Measurements from ENCODE around the gene DCUN1D4.

GRCh38 chr4:51836549-51836948, 6.4 kb upstream of the DCUN1D4 start:
- TF ChIP-seq POLR2A (IDR thresholded peaks at IDR 0.05) (no peak), CTCF (IDR thresholded peaks at IDR 0.05) (no peak)
